Articular chondrocyte of knee joint (primary cell): ENCODE measurements around the gene TNFAIP3. TPM values are rescaled to one million over a fixed set of nuclear protein-coding genes. Genes with fewer than 3 reads are reported as not detected.

Source experiments
- total RNA-seq: library from RNA; depleted of rRNA; stranded (reverse); fragments of >200 nt; gene quantifications from 2 replicates; pipeline ENCODE4 v1.2.3, GENCODE V29; 2012

Gene TNFAIP3
- 11.1 and 17.1 TPM in 2 replicates for total RNA-seq

GRCh38 chr6:137866914-137867684 lies at the start of gene TNFAIP3:
Gene TNFAIP3, plus strand, starts transcription at chr6:137867259. Its CDS starts 3,969 bp downstream, at chr6:137871228.

Other genes starting within 250 kb of the TNFAIP3 start
- 28.5 and 34.5 TPM in 2 replicates for gene PERP, start 240.2 kb downstream of the TNFAIP3 start, total RNA-seq